Subcutaneous abdominal adipose tissue (tissue), 5 donors: ENCODE data around the gene NETO2.
"Not testable (repeated sequence)": the region's sequence is repeated elsewhere in the genome, so short reads cannot be mapped to it uniquely, and the experiment has no call there.

ENCODE experiments used
- H3K27ac ChIP-seq: one replicate; pipeline ENCODE4 v1.7.0; 2013; ENCODE audit warnings: low read depth, mild to moderate bottlenecking, inconsistent platforms, low read length, moderate library complexity
- H3K27me3 ChIP-seq, 5 donors: one replicate each; pipeline ENCODE4 v1.7.0; 2013; ENCODE audit warnings: low read length in 5 of 5, inconsistent platforms in 1 of 5; ENCODE audit not compliant: control insufficient read depth in 5 of 5, insufficient read depth in 4 of 5
- H3K36me3 ChIP-seq, 5 donors: one replicate each; pipeline ENCODE4 v1.7.0; 2013; ENCODE audit warnings: low read length in 5 of 5; ENCODE audit not compliant: control insufficient read depth in 5 of 5, insufficient read depth in 5 of 5
- H3K4me1 ChIP-seq, 5 donors: one replicate each; pipeline ENCODE4 v1.7.0; 2013; ENCODE audit warnings: low read length in 5 of 5, mild to moderate bottlenecking in 3 of 5, moderate library complexity in 1 of 5; ENCODE audit not compliant: control insufficient read depth in 5 of 5, insufficient read depth in 5 of 5
- H3K4me3 ChIP-seq, 5 donors: one replicate each; pipeline ENCODE4 v1.7.0; 2013; ENCODE audit warnings: low read length in 5 of 5, low read depth in 1 of 5
- H3K9ac ChIP-seq, 5 donors: one replicate each; pipeline ENCODE4 v1.7.0; 2013; ENCODE audit warnings: low read length in 5 of 5, mild to moderate bottlenecking in 4 of 5, moderate library complexity in 3 of 5
- H3K9me3 ChIP-seq, 5 donors: one replicate each; pipeline ENCODE4 v1.7.0; 2013; ENCODE audit warnings: low read length in 5 of 5; ENCODE audit not compliant: control insufficient read depth in 5 of 5
- donor health status: healthy.
- donor health status: healthy.
- donor health status: healthy.
- donor health status: healthy.
- donor health status: healthy.

NETO2 gene

DNA sequence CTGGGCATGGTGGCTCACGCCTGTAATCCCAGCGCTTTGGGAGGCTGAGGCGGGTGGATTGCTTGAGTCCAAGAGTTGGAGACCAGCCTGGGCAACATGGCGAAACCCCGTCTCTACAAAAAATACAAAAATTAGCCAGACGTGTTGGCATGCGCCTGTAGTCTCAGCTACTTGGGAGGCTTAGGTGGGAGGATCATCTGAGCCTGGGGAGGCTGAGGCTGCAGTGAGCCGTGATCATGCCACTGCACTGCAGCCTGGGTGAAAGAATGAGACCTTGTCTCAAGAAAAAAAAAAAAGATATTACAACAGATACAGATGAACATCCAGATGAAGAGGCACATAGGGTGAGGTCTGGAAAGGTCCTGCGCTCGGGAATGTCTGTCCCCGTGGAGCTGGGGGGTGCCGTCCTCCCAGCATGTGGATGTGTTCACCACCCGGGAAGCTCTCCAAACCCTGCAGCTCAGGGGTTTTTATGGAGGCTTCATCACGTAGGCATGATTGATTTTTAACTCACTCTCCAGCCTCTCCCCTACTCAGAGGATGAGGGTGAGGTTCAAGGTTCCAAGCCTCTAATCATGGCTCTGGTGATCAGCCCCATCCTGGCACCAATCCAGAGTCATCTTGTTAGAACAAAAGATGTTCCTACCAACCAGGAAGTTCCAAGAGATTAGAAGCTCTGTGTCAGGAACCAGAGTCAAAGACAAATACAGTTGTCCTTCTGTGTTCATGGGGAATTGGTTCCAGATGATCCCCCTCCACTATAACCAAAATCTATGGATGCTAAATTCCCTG is 85.3 kb downstream of the NETO2 start:
- Histone ChIP-seq H3K36me3 (no peaks in the 10 kb centered on the region), H3K9me3 (peaks cover 0 to 6% (median 0%) of the 10 kb centered on the region in 5 donors), H3K27me3 (peaks cover 0 to 14% (median 4%) of the 10 kb centered on the region in 5 donors), H3K9ac (no peak overlapping the region), H3K27ac (no peak overlapping the region), H3K4me3 (no peak overlapping the region), H3K4me1 (peaks cover 0 to 3% (median 0%) of the 10 kb centered on the region in 5 donors)

DNA sequence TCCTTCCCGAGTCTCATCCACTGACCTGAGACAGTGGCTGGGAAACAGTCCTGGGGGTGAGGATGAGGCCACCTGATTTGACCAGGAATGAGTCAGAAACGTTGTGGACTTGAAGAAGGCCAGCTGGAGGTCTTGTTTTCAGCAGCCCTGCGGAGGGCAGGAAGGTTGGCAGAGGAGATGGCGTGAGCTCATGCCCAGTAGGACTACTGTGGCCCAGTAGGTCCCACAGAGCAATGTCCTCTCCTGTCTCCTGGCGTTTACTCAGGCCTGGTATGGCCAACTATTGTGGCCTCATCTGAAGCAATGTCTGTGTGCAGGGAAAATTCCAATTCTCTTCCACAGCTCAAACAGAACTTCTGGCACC is 86.1 kb downstream of the NETO2 start:
- no peaks in the 10 kb centered on the region for H3K36me3 ChIP-seq
- H3K4me1 ChIP-seq: peaks cover 0 to 3% (median 0%) of the 10 kb centered on the region in 5 donors
- no peak overlapping the region for H3K27ac ChIP-seq
- peaks cover 0 to 3% (median 0%) of the 10 kb centered on the region in 5 donors for H3K9me3 ChIP-seq
- peaks cover 0 to 14% (median 4%) of the 10 kb centered on the region in 5 donors for H3K27me3 ChIP-seq
- H3K4me3 ChIP-seq: no peak overlapping the region
- no peak overlapping the region for H3K9ac ChIP-seq

DNA sequence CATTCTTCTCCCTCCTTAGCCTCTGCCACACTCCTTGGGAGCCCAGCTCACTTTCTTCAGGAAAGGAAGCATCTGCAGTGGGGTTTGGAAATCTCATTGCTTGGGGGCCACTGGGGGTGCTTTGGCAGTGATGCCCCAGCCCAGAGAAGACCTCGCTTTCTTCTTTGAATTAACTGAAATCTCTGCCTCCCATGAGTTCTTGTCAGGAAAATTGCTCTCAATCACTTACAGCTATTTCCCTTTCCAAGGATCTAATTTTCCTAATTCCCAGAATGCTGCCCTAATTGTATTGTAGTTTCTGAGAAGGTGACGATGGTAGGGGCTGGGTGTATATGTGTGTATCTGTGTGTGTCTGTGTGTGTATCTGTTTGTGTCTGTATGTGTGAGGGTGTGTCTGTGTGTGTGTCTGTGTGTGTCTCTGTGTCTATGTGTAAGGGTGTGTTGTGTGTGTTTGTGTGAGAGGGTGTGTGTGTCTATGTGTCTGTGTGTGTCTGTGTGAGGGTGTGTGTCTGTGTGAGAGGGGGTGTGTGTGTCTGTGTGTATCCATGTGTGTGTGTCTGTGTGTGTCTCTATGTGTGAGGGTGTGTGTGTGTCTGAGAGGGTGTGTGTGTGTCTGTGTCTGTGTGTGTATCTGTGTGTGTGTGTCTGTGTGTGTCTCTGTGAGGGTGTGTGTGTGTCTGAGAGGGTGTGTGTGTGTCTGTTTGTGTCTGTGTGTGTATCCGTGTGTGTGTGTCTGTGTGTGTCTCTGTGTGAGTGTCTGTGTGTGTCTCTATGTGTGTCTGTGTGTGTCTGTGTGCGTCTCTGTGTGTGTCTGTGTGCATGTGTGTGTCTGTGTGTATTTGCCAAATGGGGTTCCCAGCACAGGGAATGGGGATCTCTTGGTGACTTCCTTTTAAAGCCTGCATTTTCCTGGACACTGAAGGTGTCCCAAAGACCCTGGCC is 86.8 kb downstream of the NETO2 start:
- no peaks in the 10 kb centered on the region for H3K36me3 ChIP-seq

DNA sequence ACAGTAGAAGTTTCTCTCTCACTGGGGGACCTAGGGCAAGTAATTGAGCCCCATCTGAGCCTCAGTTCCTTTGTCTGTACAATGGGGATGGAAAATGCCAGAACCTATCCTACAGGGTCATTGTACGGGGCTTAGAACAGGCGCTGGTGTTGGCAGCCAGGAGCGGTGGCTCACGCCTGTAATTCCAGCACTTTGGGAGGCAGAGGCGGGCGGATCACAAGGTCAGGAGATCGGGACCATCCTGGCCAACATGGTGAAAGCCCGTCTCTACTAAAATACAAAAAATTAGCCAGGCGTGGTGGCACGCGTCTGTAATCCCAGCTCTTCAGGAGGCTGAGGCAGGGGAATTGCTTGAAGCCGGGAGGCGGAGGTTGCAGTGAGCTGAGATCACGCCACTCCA is 87.7 kb downstream of the NETO2 start:
- H3K9ac ChIP-seq, H3K4me3 ChIP-seq, H3K27ac ChIP-seq: not testable (repeated sequence)

More for the DNA sequence above, 86.8 kb downstream of the NETO2 start:
- peaks cover 0 to 3% (median 0%) of the 10 kb centered on the region in 5 donors for H3K4me1 ChIP-seq
- no peak overlapping the region for H3K4me3 ChIP-seq
- no peak overlapping the region for H3K9ac ChIP-seq
- H3K27ac ChIP-seq: no peak overlapping the region
- H3K27me3 ChIP-seq: peaks cover 0 to 14% (median 4%) of the 10 kb centered on the region in 5 donors
- no peaks in the 10 kb centered on the region for H3K9me3 ChIP-seq

DNA sequence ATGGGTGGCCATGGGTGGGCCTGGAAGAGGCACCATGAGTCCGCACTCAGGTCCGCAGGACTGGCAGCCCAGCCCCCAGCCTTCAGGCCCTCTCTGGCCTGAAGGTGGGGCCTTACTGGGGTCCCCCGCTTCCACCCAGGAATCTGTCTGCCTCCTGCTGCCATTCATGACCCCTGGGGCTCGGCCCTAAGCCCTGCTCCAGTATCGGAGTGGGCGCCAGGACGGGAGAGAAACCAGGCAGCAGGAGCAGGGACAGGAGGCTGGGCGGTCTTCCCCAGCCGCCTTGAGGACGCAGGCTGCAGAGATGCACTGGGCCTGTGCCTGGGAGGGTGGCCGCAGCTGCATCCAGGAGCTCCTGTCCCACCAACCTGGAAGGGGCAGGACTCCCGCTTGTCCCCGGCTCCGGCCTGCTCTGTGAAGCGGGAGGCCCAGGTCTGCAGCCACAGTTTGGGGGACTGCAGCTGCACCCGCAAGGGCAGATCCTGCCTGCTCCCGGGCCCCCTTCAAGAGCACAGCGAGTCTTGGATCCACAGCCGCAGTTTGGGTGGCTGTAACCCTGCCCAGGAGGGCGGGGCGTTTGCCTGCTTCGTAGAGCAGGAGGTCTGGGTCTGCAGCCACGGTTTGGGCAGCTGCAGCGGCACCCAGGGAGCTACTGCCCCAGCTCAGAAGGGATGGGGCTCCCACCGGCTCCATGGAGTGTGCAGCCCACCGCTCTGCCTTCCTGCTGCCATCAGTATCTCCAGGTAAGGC is 88.4 kb downstream of the NETO2 start:
- no peak overlapping the region for H3K27ac ChIP-seq
- no peak overlapping the region for H3K4me3 ChIP-seq
- H3K27me3 ChIP-seq: peaks cover 0 to 6% (median 0%) of the 10 kb centered on the region in 5 donors
- H3K9me3 ChIP-seq: no peaks in the 10 kb centered on the region
- H3K36me3 ChIP-seq: no peaks in the 10 kb centered on the region
- H3K4me1 ChIP-seq: peaks cover 0 to 3% (median 0%) of the 10 kb centered on the region in 5 donors
- H3K9ac ChIP-seq: no peak overlapping the region

More for the DNA sequence above, 87.7 kb downstream of the NETO2 start:
- H3K4me1 ChIP-seq, H3K36me3 ChIP-seq, H3K9me3 ChIP-seq, H3K27me3 ChIP-seq: not testable (repeated sequence)

DNA sequence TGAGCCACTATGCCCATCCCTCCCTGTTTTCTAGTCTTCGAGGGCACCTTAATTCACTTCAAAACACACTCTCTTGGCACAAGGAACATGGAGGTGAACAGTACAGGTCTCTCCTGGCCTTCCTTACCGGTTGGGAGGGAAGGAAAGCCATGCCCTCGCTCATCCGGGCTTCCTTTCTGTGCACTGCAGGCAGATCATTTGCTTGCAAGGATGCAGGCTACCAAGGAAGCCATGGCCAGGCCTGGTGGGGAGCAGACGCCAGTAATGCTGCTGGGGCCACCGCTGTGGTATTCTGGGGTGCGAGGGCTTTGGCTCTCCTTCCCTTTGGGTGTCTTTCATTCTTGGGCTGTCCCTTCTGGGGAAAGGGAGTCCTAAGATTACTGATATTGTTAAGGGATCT is 89.4 kb downstream of the NETO2 start:
- Histone ChIP-seq H3K4me1 (peaks cover 0 to 3% (median 0%) of the 10 kb centered on the region in 5 donors), H3K9me3 (no peaks in the 10 kb centered on the region)

DNA sequence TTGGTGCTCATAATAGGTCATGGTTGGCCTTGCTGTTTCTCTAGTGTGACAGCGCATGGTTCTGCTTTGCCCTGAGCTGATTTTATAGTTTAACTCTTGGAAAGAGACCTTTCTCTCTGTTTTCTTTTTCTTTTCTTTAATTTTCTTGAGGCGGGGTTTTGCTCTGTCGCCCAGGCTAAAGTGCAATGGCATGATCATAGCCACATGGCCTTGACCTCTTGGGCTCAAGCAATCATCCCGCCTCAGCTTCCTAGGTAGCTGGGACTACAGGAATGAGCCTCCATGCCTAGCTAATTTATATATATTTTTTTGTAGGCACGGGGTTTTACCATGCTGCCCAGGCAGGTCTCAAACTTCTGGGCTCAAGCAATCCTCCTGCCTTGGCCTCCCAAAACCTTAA is 89.8 kb downstream of the NETO2 start:
- Histone ChIP-seq H3K4me1 (peaks cover 0 to 1% (median 0%) of the 10 kb centered on the region in 5 donors), H3K9ac (no peak overlapping the region), H3K27me3 (peaks cover 0 to 6% (median 0%) of the 10 kb centered on the region in 5 donors), H3K9me3 (no peaks in the 10 kb centered on the region), H3K4me3 (no peak overlapping the region), H3K27ac (no peak overlapping the region), H3K36me3 (no peaks in the 10 kb centered on the region)

More for the DNA sequence above, 89.4 kb downstream of the NETO2 start:
- no peak overlapping the region for H3K9ac ChIP-seq
- no peaks in the 10 kb centered on the region for H3K36me3 ChIP-seq
- H3K4me3 ChIP-seq: no peak overlapping the region
- H3K27me3 ChIP-seq: peaks cover 0 to 6% (median 0%) of the 10 kb centered on the region in 5 donors
- no peak overlapping the region for H3K27ac ChIP-seq

DNA sequence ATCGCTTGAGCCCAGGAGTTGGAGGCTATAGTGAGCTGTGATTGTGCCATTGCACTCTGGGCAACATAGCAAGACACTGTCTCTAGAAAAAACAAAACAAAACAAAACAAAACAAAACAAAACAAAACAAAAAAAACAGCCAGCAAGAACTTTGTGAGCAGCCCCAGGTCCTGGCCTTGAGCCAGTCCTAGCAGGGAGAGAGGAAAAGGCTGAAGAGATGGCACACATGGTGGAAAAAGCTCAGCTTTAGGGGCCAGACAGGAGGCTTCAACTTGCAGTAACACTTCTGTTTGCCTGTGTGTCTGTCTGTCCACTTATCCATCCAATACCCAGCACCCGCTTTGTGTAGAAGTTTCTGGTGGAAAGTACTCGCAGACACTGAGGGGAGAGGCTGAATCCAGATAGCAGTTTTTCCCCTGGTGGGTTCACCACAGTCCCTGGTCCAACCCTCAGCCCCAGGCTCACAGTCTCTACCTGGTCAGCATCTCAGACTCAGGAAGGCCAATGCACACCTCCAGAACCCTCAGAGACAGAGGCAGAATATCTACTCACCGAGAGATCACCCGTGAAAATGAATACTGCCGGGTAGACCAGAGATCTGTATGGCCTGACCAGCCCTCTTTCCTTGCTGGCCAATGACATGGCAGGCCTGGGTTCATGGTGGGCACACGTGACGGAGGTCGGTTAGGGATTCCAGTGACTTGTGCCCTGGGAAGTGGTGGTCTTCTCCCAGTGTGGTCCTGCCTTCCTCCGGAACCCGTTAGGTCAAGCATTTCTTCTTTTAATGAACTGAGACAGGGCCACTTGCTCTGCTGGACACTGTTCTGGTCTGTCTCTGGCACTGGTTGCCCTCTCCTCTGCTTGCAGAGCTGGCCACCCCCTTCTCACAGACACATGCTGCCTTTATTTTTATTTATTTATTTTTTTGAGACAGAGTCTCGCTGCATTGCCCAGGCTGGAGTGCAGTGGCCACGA is 90.8 kb downstream of the NETO2 start:
- Histone ChIP-seq H3K4me1 (no peaks in the 10 kb centered on the region), H3K27ac (no peak overlapping the region), H3K9ac (no peak overlapping the region), H3K9me3 (no peaks in the 10 kb centered on the region), H3K4me3 (no peak overlapping the region), H3K27me3 (peaks cover 0 to 4% (median 0%) of the 10 kb centered on the region in 5 donors), H3K36me3 (no peaks in the 10 kb centered on the region)

DNA sequence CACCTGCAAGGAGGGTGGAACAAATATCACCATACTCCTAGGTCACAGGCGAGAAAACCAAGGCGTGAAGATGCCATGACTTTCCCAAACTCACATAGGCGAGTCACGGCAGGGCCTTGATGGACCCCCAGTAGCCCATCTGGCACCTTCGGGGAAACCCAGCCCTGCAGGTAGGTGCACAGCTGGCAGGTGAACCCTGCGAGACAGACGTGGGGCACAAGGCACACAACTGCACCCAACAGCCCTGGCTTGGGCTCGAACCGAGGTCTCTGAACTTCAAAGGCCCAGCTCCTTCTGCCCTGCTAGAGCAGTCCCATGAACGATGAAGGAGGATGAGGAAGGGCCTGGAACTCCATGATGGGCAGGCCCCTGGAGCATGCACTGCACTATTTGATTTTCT is 92.7 kb downstream of the NETO2 start:
- H3K27ac ChIP-seq: no peak overlapping the region
- no peaks in the 10 kb centered on the region for H3K36me3 ChIP-seq
- H3K9me3 ChIP-seq: no peaks in the 10 kb centered on the region
- H3K27me3 ChIP-seq: peaks cover 0 to 4% (median 0%) of the 10 kb centered on the region in 5 donors
- H3K9ac ChIP-seq: no peak overlapping the region
- no peak overlapping the region for H3K4me3 ChIP-seq
- H3K4me1 ChIP-seq: no peaks in the 10 kb centered on the region
